Activated CD4-positive, alpha-beta T cell treated with anti-CD3 and anti-CD28 coated beads for 36 hours (primary cell): ENCODE measurements around the gene SEC16A. TPM values are rescaled to one million over a fixed set of nuclear protein-coding genes. Genes with fewer than 3 reads are reported as not detected.
A peak's percentile ranks its signal among the peaks of the same experiment; 100 is the strongest.

Experiments used
- ATAC-seq: fragments of 200-7000 bp; cut with Tn5 transposase; one replicate; pipeline ENCODE4 v1.10.0; 2021; ENCODE audit warnings: mild to moderate bottlenecking, moderate library complexity
- CTCF ChIA-PET: fragments of 350-600 bp; sonication (Branson Sonifier 250); formaldehyde crosslinking; loops from one replicate; lab custom pipeline; 2021; ENCODE audit warnings: antibody characterized with exemption; lab: Charles Lee
- POLR2A ChIA-PET: fragments of 350-600 bp; sonication (Branson Sonifier 250); formaldehyde crosslinking; loops from one replicate; lab custom pipeline; 2021; ENCODE audit warnings: antibody characterized with exemption, inconsistent platforms; lab: Charles Lee
- DNase-seq: peaks from one replicate; pipeline ENCODE4 v3.0.0-alpha.2; 2020
- H3K27ac Mint-ChIP-seq: one replicate; pipeline ENCODE4 v1.8.0; 2021; ENCODE audit warnings: mixed read lengths
- H3K27me3 Mint-ChIP-seq: one replicate; pipeline ENCODE4 v1.8.0; 2021; ENCODE audit warnings: mixed read lengths
- H3K36me3 Mint-ChIP-seq: one replicate; pipeline ENCODE4 v1.8.0; 2021; ENCODE audit warnings: low read depth, mixed read lengths
- H3K4me1 Mint-ChIP-seq: one replicate; pipeline ENCODE4 v1.8.0; 2021; ENCODE audit warnings: mixed read lengths
- H3K4me3 Mint-ChIP-seq: one replicate; pipeline ENCODE4 v1.8.0; 2021; ENCODE audit warnings: mild to moderate bottlenecking, moderate library complexity, mixed read lengths
- H3K9me3 Mint-ChIP-seq: one replicate; pipeline ENCODE4 v1.8.0; 2021; ENCODE audit warnings: low read depth, mixed read lengths
- intact Hi-C, 2 experiments: fragments of 100-400 bp; cut with DNase I in 1 of 2; cut with micrococcal nuclease in 1 of 2; formaldehyde crosslinking; loops; one replicate each; pipeline versions ENCODE4 v1.14.2 to v1.15.1; 2022 to 2024; cut with DNase I, micrococcal nuclease
- total RNA-seq, 2 experiments: library from RNA; stranded (reverse); gene quantifications; one replicate each; pipeline ENCODE4 v1.2.3, GENCODE V29; 2021

SEC16A gene
- total RNA-seq, 2 experiments from 2014 or later: 62.7 TPM

GRCh38 chr9:136442265-136442664, 40.6 kb downstream of the SEC16A start:
- H3K27me3 Mint-ChIP-seq: no peaks in the 10 kb centered on the region
- ATAC-seq (no peak), DNase-seq (no peak)
- no peak overlapping the region for H3K27ac Mint-ChIP-seq
- intact Hi-C loops: no loop called here
- peaks cover 12% of the 10 kb centered on the region for H3K4me1 Mint-ChIP-seq
- CTCF ChIA-PET: interaction anchor here (0.6 to 0.9 kb wide), 3 partner anchors 11 to 31 kb away, joined by 3 read pairs; no protein-coding TSS in a partner anchor
- POLR2A ChIA-PET: interaction anchor here (1.1 kb wide), 1 partner anchor 79 kb away, joined by 3 read pairs; the partner anchor contains the start of gene DNLZ
- peaks cover 33% of the 10 kb centered on the region for H3K36me3 Mint-ChIP-seq
- no peak overlapping the region for H3K4me3 Mint-ChIP-seq
- H3K9me3 Mint-ChIP-seq: no peaks in the 10 kb centered on the region

- CTCF ChIA-PET: interaction anchor here (0.6 kb wide), 1 partner anchor 12 kb away, joined by 3 read pairs; no protein-coding TSS in a partner anchor
These were observed 41.1 kb downstream of the SEC16A start for GRCh38 chr9:136441681-136442245.

GRCh38 chr9:136441191-136441680, 41.6 kb downstream of the SEC16A start:
- no peaks in the 10 kb centered on the region for H3K9me3 Mint-ChIP-seq
- POLR2A ChIA-PET: interaction anchor here (1.1 kb wide), 1 partner anchor 78 kb away, joined by 3 read pairs; the partner anchor contains the start of gene DNLZ
- no peak overlapping the region for H3K27ac Mint-ChIP-seq
- CTCF ChIA-PET: no interaction called here
- H3K4me3 Mint-ChIP-seq: no peak overlapping the region
- no peak for ATAC-seq
- H3K27me3 Mint-ChIP-seq: no peaks in the 10 kb centered on the region
- H3K4me1 Mint-ChIP-seq: peaks cover 21% of the 10 kb centered on the region
- DNase-seq: no peak
- H3K36me3 Mint-ChIP-seq: peaks cover 25% of the 10 kb centered on the region
- intact Hi-C loops: no loop called here

More at GRCh38 chr9:136441681-136442245, 41.1 kb downstream of the SEC16A start:
- no peaks in the 10 kb centered on the region for H3K27me3 Mint-ChIP-seq
- peaks cover 17% of the 10 kb centered on the region for H3K4me1 Mint-ChIP-seq
- ATAC-seq (no peak), DNase-seq (no peak)
- peaks cover 29% of the 10 kb centered on the region for H3K36me3 Mint-ChIP-seq
- H3K4me3 Mint-ChIP-seq: no peak overlapping the region
- no peak overlapping the region for H3K27ac Mint-ChIP-seq
- POLR2A ChIA-PET: interaction anchor here (1.1 kb wide), 1 partner anchor 78 kb away, joined by 3 read pairs; the partner anchor contains the start of gene DNLZ
- H3K9me3 Mint-ChIP-seq: no peaks in the 10 kb centered on the region
- intact Hi-C loops: no loop called here

DNA sequence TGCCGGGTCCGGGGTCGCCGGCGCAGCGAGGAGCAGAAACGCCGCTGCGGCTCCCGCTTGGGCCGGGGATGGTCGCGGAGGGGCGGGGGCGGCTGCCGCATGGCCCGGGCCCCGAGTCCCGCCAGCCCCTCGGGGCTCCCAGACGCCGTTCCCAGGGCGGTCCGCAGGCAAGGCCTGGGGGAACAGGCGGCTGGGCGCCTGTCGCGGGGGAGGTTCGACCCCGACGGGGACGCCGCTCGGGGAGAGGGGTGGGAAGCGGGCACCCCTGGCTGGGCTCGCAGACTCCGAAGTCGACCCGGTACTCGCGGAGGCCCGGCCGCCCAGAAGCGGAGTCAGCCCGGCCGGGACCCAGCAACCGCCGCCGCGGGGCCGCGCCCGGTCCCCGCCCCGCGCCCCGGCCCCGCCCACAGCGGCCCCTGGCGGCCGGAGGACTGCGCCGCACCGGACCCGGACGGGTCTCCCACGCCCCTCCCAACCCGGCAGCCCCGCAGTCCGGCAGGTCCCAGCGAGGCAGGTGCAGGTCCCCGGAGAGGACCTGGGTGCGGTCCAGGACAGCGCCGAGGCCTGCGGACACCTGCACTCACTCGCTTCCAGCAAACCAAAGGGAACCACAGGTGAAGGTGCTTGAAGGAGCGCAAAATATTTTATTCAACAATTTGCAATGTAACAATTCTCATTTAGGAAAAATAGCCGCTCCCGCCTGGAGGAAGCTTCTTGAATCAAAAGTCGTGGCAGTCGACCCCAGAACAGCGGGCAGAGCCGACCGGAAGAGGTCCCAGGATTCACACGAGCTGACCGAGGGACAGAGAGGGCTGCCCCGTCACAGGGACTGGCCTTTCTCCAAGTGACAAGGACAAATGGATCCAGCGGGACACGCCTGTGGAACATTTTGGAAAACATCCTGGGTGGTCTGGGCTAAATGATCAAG, 43.1 kb downstream of the SEC16A start, which contains the start of gene INPP5E:
Gene INPP5E, minus strand, starts transcription at position 365 of the 928 bp plus-strand sequence. CDS start 426 bp downstream, outside the sequence.
- ChIA-PET CTCF (interaction anchor here (0.6 to 1.1 kb wide), 5 partner anchors 10 to 192 kb away, joined by 3 to 4 read pairs (median 3); no protein-coding TSS in a partner anchor), POLR2A (no interaction called here)
- Mint-ChIP-seq H3K9me3 (no peaks in the 10 kb centered on the region), H3K4me1 (peaks cover 21% of the 10 kb centered on the region), H3K4me3 (peak within 1 kb of the TSS; percentile 80), H3K27me3 (no peaks in the 10 kb centered on the region), H3K36me3 (peaks cover 20% of the 10 kb centered on the region), H3K27ac (no peak within 1 kb of the TSS)
- DNase-seq: peak; percentile 89
- intact Hi-C loops: loop anchor here (1.0 to 5.0 kb wide), 12 partner anchors 29 to 289 kb away; partner anchors contain the start of genes SEC16A (in 2 of the 2), SNAPC4 (in 2 of the 2), DNLZ (in 1 of the 2) and ENTR1 (in 1 of the 2)
- ATAC-seq: peak; percentile 85

DNA sequence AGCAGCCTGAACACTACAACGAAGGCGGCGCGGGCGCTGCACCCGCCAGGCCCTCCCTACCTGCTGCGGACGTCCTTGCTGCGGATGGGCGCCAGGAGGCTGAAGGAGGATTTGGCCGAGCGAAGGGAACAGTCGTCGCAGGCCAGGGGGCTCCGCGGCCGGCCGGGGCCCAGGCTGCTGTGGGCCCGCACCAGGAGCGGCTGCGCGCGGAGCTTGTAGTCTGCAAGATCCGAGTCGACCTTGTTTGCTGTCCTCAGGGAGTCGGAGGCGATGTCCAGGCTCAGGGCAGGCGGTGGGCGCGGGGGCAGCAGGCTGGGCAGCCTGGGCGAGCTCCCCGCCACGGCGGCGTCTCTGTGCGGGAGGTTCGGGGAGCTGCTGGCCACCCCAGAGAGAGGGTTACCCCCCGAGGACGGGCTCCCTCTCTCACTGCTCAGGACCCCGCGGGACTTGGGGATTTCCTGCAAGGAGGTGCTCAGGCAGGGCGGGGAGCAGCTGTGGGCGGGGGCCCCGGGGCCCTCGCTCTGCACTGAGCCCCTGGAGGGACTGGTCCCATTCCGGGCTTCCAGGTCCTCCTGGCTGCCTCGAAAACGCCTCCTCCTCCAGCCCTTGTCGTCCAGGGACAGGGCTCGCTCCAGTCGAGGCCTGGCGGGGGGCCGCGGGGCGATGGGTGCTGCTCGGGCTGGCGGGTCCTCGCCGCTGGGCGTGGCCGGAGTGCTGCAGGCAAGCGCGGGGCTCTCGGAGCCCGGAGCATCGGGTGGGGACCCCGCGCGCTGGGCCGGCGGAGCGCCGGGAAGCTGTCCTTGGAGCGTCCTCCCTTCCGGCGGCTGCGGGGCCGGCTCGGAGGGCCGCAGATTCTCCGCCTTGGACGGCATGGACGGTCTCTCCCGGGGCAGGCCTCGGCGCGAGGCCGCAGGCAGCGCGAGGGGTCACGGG, 44.0 kb downstream of the SEC16A start:
- intact Hi-C loops: loop anchor here (1.0 to 5.0 kb wide), 12 partner anchors 29 to 289 kb away; partner anchors contain the start of genes SEC16A (in 2 of the 2), SNAPC4 (in 2 of the 2), DNLZ (in 1 of the 2) and ENTR1 (in 1 of the 2)
- Mint-ChIP-seq H3K27me3 (no peaks in the 10 kb centered on the region), H3K4me1 (peaks cover 21% of the 10 kb centered on the region), H3K27ac (peak overlapping the region; percentile 70), H3K4me3 (peak overlapping the region; percentile 80), H3K36me3 (peaks cover 13% of the 10 kb centered on the region), H3K9me3 (no peaks in the 10 kb centered on the region)
- CTCF ChIA-PET: interaction anchor here (0.7 to 1.0 kb wide), 3 partner anchors 14 to 313 kb away, joined by 3 to 4 read pairs (median 4); no protein-coding TSS in a partner anchor
- POLR2A ChIA-PET: no interaction called here
- peak; percentile 76 for ATAC-seq
- DNase-seq: peak; percentile 78

DNA sequence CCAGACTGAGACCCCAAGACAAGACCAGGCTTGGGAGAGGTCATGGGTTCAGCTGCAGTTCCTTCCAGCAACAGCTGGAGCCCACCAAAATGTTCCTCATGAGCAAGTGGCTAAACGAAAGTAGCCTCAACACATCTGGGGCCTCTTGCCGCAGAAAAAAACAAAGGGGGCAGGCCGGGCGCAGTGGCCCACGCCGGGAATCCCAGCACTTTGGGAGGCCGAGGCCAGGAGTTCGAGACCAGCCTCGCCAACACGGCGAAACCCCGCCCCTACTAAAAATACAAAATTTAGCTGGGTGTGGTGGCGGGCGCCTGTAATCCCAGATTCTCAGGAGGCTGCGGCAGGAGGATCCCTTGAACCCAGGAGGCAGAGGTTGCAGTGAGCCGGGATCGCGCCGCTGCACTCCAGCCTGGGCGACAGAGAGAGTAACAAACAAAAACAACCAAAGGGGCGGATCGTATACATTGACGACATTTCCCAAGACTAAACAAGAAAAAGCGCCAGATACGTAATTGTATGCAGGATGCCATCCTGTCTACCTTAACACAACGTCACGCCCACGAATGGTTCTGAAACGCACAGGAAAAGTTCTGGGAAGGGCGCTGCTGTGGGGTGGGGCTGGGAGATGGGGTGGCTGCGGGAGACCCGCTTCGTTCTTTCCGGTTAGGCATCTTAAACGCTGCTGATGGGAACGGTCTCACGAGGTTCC, 44.8 kb downstream of the SEC16A start:
- intact Hi-C loops: loop anchor here in 1 of 2 experiments (2.0 to 5.0 kb wide), 2 partner anchors 36 to 45 kb away; partner anchors contain the start of genes SEC16A and SNAPC4
- Mint-ChIP-seq H3K9me3 (no peaks in the 10 kb centered on the region), H3K4me3 (peak overlapping the region; percentile 80), H3K4me1 (peaks cover 21% of the 10 kb centered on the region), H3K27ac (peak overlapping the region; percentile 70), H3K36me3 (peaks cover 10% of the 10 kb centered on the region), H3K27me3 (no peaks in the 10 kb centered on the region)
- ChIA-PET CTCF (interaction anchor here (0.7 to 1.0 kb wide), 3 partner anchors 13 to 312 kb away, joined by 3 to 4 read pairs (median 4); no protein-coding TSS in a partner anchor), POLR2A (no interaction called here)
- ATAC-seq: no peak
- no peak for DNase-seq

- H3K27me3 Mint-ChIP-seq: no peaks in the 10 kb centered on the region
- peak overlapping the region; percentile 58 for H3K27ac Mint-ChIP-seq
- no peaks in the 10 kb centered on the region for H3K9me3 Mint-ChIP-seq
- intact Hi-C loops: loop anchor here in 1 of 2 experiments (5.0 kb wide), 1 partner anchor 35 kb away; the partner anchor contains the start of gene SNAPC4
- H3K4me1 Mint-ChIP-seq: peaks cover 21% of the 10 kb centered on the region
- POLR2A ChIA-PET: no interaction called here
- H3K36me3 Mint-ChIP-seq: peaks cover 5% of the 10 kb centered on the region
- H3K4me3 Mint-ChIP-seq: peak overlapping the region; percentile 80
- DNase-seq (no peak), ATAC-seq (no peak)
- CTCF ChIA-PET: no interaction called here
These were observed 45.4 kb downstream of the SEC16A start for GRCh38 chr9:136437430-136437829.

DNA sequence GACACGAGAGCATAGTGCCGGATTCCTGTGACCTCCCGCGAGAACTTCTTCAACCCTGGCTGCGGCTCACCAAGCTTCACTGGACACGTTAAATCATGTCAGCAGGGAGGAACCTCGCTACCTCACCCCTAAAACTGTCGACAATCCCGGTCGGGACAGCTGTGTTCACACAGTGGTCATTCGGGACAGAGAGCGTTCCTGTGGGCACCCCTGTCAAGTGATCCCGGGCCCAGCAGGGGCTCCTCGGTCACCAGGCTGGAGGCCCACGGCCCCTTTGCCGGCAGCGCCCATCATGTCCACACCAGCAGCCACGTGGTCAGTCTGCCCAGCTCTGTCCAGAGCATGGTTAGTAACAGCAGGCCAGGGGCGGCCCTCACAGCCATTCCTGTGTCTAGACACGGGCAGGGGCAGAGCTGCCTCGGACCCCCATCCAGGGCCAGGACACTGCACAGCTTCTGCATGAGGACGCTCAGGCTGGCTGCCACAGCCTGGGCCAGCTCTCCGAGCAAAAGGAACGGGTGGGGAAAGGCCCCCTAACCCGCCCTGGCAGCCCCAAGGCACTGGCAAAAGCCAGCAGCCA, 46.7 kb downstream of the SEC16A start:
- intact Hi-C loops: loop anchor here in 1 of 2 experiments (5.0 kb wide), 1 partner anchor 34 kb away; the partner anchor contains the start of gene SNAPC4
- POLR2A ChIA-PET: no interaction called here
- DNase-seq: no peak
- CTCF ChIA-PET: no interaction called here
- Mint-ChIP-seq H3K36me3 (no peaks in the 10 kb centered on the region), H3K9me3 (no peaks in the 10 kb centered on the region), H3K4me3 (no peak overlapping the region), H3K4me1 (peaks cover 21% of the 10 kb centered on the region), H3K27me3 (no peaks in the 10 kb centered on the region), H3K27ac (no peak overlapping the region)
- no peak for ATAC-seq

- ATAC-seq: no peak
- no peak overlapping the region for H3K27ac Mint-ChIP-seq
- CTCF ChIA-PET: no interaction called here
- no peak overlapping the region for H3K4me3 Mint-ChIP-seq
- H3K4me1 Mint-ChIP-seq: peaks cover 21% of the 10 kb centered on the region
- no peak for DNase-seq
- intact Hi-C loops: loop anchor here in 1 of 2 experiments (5.0 kb wide), 1 partner anchor 32 kb away; the partner anchor contains the start of gene SNAPC4
- POLR2A ChIA-PET: no interaction called here
- peaks cover 2% of the 10 kb centered on the region for H3K36me3 Mint-ChIP-seq
- no peaks in the 10 kb centered on the region for H3K9me3 Mint-ChIP-seq
- no peaks in the 10 kb centered on the region for H3K27me3 Mint-ChIP-seq
These were observed 48.2 kb downstream of the SEC16A start for GRCh38 chr9:136434580-136435169.
